ENCODE results near the gene PSMF1. TPM values are rescaled to one million over a fixed set of nuclear protein-coding genes. Genes with fewer than 3 reads are reported as not detected.

The PSMF1 gene
- total RNA-seq, 1 experiment from 2014 or later: 26.3 TPM

GRCh38 chr20:1125277-1125676 is 6.9 kb downstream of the PSMF1 start:
- DNase-seq: no peak
- no peak overlapping the region for H2AFZ ChIP-seq (ENCODE audit: low read length)
- H3K9me2 ChIP-seq (replicated peaks; ENCODE audit: insufficient read depth, low read length): no peaks in the 10 kb centered on the region
- H3K4me1 ChIP-seq (ENCODE audit: low read length): peaks cover 18% of the 10 kb centered on the region
- H3K9ac ChIP-seq (ENCODE audit: low read length): no peak overlapping the region
- no peak overlapping the region for H3K4me3 ChIP-seq (ENCODE audit: low read length)
- H3K79me2 ChIP-seq (ENCODE audit: low read length): peaks cover 72% of the 10 kb centered on the region
- H3K36me3 ChIP-seq (ENCODE audit: insufficient read depth, low read length): peaks cover 56% of the 10 kb centered on the region
- no peaks in the 10 kb centered on the region for H3K9me3 ChIP-seq (ENCODE audit: low read length)
- no peak overlapping the region for H3K4me2 ChIP-seq (ENCODE audit: low read depth, low read length, poor library complexity, severe bottlenecking)
- no peak overlapping the region for H3K27ac ChIP-seq (ENCODE audit: low read length)
- H3K27me3 ChIP-seq (ENCODE audit: low read length): no peaks in the 10 kb centered on the region
- H4K20me1 ChIP-seq (ENCODE audit: insufficient read depth, low read depth, low read length): no peaks in the 10 kb centered on the region

DNA sequence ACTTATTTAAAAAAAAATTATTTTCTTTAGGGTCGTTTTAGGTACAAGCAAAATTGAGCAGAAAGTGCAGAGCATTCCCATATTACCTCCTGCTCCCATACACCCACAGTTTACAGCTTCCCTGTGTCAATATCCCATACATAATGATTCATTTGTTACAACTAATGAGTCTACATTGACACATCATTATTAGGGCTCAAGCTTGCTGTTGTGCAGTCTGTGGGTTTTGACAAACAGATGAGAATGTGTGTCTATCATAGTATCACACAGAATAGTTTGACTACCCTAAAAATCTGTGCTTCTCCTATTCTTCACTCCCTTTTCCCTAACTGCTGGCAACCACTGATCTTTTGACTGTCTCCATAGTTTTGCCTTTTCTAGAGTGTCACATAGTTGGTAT is 9.4 kb downstream of the PSMF1 start:
- no peak overlapping the region for H3K4me2 ChIP-seq (ENCODE audit: low read depth, low read length, poor library complexity, severe bottlenecking)
- H2AFZ ChIP-seq (ENCODE audit: low read length): no peak overlapping the region
- no peaks in the 10 kb centered on the region for H3K9me2 ChIP-seq (replicated peaks; ENCODE audit: insufficient read depth, low read length)
- no peaks in the 10 kb centered on the region for H4K20me1 ChIP-seq (ENCODE audit: insufficient read depth, low read depth, low read length)
- H3K27ac ChIP-seq (ENCODE audit: low read length): no peak overlapping the region
- H3K27me3 ChIP-seq (ENCODE audit: low read length): no peaks in the 10 kb centered on the region
- no peak for DNase-seq
- no peaks in the 10 kb centered on the region for H3K4me1 ChIP-seq (ENCODE audit: low read length)
- H3K79me2 ChIP-seq (ENCODE audit: low read length): peaks cover 72% of the 10 kb centered on the region
- H3K9me3 ChIP-seq (ENCODE audit: low read length): no peaks in the 10 kb centered on the region
- H3K9ac ChIP-seq (ENCODE audit: low read length): no peak overlapping the region
- peaks cover 74% of the 10 kb centered on the region for H3K36me3 ChIP-seq (ENCODE audit: insufficient read depth, low read length)
- H3K4me3 ChIP-seq (ENCODE audit: low read length): no peak overlapping the region

GRCh38 chr20:1130058-1130694 is 11.8 kb downstream of the PSMF1 start:
- H3K4me2 ChIP-seq (ENCODE audit: low read depth, low read length, poor library complexity, severe bottlenecking): no peak overlapping the region
- no peak overlapping the region for H2AFZ ChIP-seq (ENCODE audit: low read length)
- H3K4me1 ChIP-seq (ENCODE audit: low read length): no peaks in the 10 kb centered on the region
- H3K27ac ChIP-seq (ENCODE audit: low read length): no peak overlapping the region
- H4K20me1 ChIP-seq (ENCODE audit: insufficient read depth, low read depth, low read length): no peaks in the 10 kb centered on the region
- H3K9me3 ChIP-seq (ENCODE audit: low read length): no peaks in the 10 kb centered on the region
- peaks cover 70% of the 10 kb centered on the region for H3K79me2 ChIP-seq (ENCODE audit: low read length)
- peaks cover 76% of the 10 kb centered on the region for H3K36me3 ChIP-seq (ENCODE audit: insufficient read depth, low read length)
- no peaks in the 10 kb centered on the region for H3K27me3 ChIP-seq (ENCODE audit: low read length)
- DNase-seq: no peak
- H3K4me3 ChIP-seq (ENCODE audit: low read length): no peak overlapping the region
- no peaks in the 10 kb centered on the region for H3K9me2 ChIP-seq (replicated peaks; ENCODE audit: insufficient read depth, low read length)
- H3K9ac ChIP-seq (ENCODE audit: low read length): no peak overlapping the region

DNA sequence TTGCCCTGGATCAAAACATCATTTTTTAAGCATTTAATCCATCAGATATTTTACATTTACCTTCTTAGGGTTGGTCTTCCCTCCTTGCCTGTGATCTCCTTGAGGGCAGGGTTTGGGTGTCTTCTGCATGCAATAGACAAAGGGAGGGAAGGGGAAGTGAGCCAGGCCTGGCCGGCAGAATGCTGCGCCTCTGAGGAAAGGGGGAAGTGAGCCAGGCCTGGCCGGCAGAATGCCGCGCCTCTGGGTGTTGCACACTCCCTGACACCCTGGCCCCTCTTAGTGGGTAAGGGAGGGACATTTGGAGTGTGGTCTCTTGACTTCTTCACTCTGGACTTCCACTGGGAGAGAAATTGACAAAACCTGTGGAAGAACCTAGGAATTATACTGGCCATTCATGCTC is 12.4 kb downstream of the PSMF1 start:
- H3K4me2 ChIP-seq (ENCODE audit: low read depth, low read length, poor library complexity, severe bottlenecking): no peak overlapping the region
- no peak overlapping the region for H3K9ac ChIP-seq (ENCODE audit: low read length)
- H4K20me1 ChIP-seq (ENCODE audit: insufficient read depth, low read depth, low read length): no peaks in the 10 kb centered on the region
- no peaks in the 10 kb centered on the region for H3K9me2 ChIP-seq (replicated peaks; ENCODE audit: insufficient read depth, low read length)
- DNase-seq: no peak
- peaks cover 69% of the 10 kb centered on the region for H3K79me2 ChIP-seq (ENCODE audit: low read length)
- no peak overlapping the region for H3K27ac ChIP-seq (ENCODE audit: low read length)
- no peak overlapping the region for H3K4me3 ChIP-seq (ENCODE audit: low read length)
- no peak overlapping the region for H2AFZ ChIP-seq (ENCODE audit: low read length)
- H3K9me3 ChIP-seq (ENCODE audit: low read length): no peaks in the 10 kb centered on the region
- no peaks in the 10 kb centered on the region for H3K27me3 ChIP-seq (ENCODE audit: low read length)
- peaks cover 76% of the 10 kb centered on the region for H3K36me3 ChIP-seq (ENCODE audit: insufficient read depth, low read length)
- H3K4me1 ChIP-seq (ENCODE audit: low read length): no peaks in the 10 kb centered on the region

DNA sequence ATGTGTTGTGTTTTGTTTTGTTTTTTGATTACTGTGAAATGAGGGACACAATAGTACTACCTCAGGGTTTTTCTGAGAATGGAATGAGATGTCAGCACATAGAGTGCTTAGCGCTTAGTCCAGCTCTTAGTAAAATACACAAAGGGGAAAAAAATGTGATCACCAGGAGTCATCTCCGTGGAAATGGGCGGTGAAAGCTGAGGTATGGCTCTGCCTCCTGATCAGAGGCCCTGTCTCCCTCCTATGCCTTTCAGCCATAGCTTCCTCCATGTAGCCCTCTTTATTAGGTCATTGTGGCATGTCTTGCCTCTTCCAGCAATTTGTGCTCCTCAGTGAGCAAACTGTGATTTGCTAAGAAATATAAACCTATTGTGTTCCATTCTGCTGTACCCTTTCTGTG is 13.0 kb downstream of the PSMF1 start:
- no peak overlapping the region for H3K9ac ChIP-seq (ENCODE audit: low read length)
- H3K9me3 ChIP-seq (ENCODE audit: low read length): no peaks in the 10 kb centered on the region
- H3K79me2 ChIP-seq (ENCODE audit: low read length): peaks cover 68% of the 10 kb centered on the region
- peaks cover 76% of the 10 kb centered on the region for H3K36me3 ChIP-seq (ENCODE audit: insufficient read depth, low read length)
- H4K20me1 ChIP-seq (ENCODE audit: insufficient read depth, low read depth, low read length): no peaks in the 10 kb centered on the region
- no peak overlapping the region for H3K27ac ChIP-seq (ENCODE audit: low read length)
- no peak for DNase-seq
- no peak overlapping the region for H2AFZ ChIP-seq (ENCODE audit: low read length)
- H3K27me3 ChIP-seq (ENCODE audit: low read length): no peaks in the 10 kb centered on the region
- H3K9me2 ChIP-seq (replicated peaks; ENCODE audit: insufficient read depth, low read length): no peaks in the 10 kb centered on the region
- no peaks in the 10 kb centered on the region for H3K4me1 ChIP-seq (ENCODE audit: low read length)
- H3K4me2 ChIP-seq (ENCODE audit: low read depth, low read length, poor library complexity, severe bottlenecking): no peak overlapping the region
- H3K4me3 ChIP-seq (ENCODE audit: low read length): no peak overlapping the region

DNA sequence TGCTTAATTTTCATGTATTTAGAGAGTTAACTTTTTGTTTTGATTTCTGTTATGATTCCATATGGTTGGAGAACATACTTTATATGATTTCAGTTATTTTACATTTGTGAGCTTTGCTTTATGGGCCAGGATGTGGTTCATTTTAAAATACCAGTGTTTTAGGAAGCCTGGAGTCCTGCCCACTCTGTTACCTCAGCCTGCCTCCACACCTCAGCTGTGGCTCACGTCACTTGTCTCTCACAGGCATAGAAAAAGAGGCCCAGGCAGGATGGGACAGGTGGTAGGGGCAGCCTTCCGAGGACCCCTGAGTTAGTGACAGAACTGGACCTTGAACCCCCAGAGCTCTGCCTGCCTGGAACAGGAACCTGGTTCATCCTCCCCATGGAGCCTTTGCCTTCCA is 16.0 kb downstream of the PSMF1 start:
- Histone ChIP-seq H3K4me1 (ENCODE audit: low read length) (no peaks in the 10 kb centered on the region), H3K9me2 (replicated peaks; ENCODE audit: insufficient read depth, low read length) (no peaks in the 10 kb centered on the region), H3K79me2 (ENCODE audit: low read length) (peaks cover 83% of the 10 kb centered on the region), H3K27ac (ENCODE audit: low read length) (no peak overlapping the region), H3K9me3 (ENCODE audit: low read length) (no peaks in the 10 kb centered on the region), H4K20me1 (ENCODE audit: insufficient read depth, low read depth, low read length) (no peaks in the 10 kb centered on the region), H3K4me3 (ENCODE audit: low read length) (no peak overlapping the region), H3K27me3 (ENCODE audit: low read length) (no peaks in the 10 kb centered on the region), H2AFZ (ENCODE audit: low read length) (no peak overlapping the region), H3K9ac (ENCODE audit: low read length) (no peak overlapping the region), H3K36me3 (ENCODE audit: insufficient read depth, low read length) (peaks cover 87% of the 10 kb centered on the region), H3K4me2 (ENCODE audit: low read depth, low read length, poor library complexity, severe bottlenecking) (no peak overlapping the region)
- DNase-seq: no peak

DNA sequence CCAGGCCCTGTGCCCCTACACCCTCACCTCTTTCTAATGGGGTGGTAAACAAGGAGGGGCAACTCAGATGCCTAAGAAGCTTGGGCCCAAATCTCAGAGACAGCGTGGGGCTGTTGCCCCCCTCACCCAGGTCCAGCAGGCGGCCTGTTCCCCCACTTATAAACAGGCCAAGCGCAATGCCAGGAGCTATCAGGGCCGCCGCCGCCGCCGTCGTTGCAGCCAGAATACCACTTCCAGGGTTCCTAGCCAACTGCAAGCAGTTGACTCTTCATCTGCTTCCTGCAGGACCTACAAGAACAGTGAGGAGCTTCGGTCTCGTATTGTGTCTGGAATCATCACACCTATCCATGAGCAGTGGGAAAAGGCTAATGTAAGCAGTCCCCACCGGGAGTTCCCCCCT is 16.4 kb downstream of the PSMF1 start:
- no peaks in the 10 kb centered on the region for H3K27me3 ChIP-seq (ENCODE audit: low read length)
- H3K9me2 ChIP-seq (replicated peaks; ENCODE audit: insufficient read depth, low read length): no peaks in the 10 kb centered on the region
- H2AFZ ChIP-seq (ENCODE audit: low read length): no peak overlapping the region
- no peaks in the 10 kb centered on the region for H3K9me3 ChIP-seq (ENCODE audit: low read length)
- H3K4me2 ChIP-seq (ENCODE audit: low read depth, low read length, poor library complexity, severe bottlenecking): no peak overlapping the region
- H3K9ac ChIP-seq (ENCODE audit: low read length): no peak overlapping the region
- no peaks in the 10 kb centered on the region for H4K20me1 ChIP-seq (ENCODE audit: insufficient read depth, low read depth, low read length)
- no peak overlapping the region for H3K4me3 ChIP-seq (ENCODE audit: low read length)
- peaks cover 79% of the 10 kb centered on the region for H3K79me2 ChIP-seq (ENCODE audit: low read length)
- H3K4me1 ChIP-seq (ENCODE audit: low read length): no peaks in the 10 kb centered on the region
- H3K36me3 ChIP-seq (ENCODE audit: insufficient read depth, low read length): peaks cover 83% of the 10 kb centered on the region
- no peak for DNase-seq
- H3K27ac ChIP-seq (ENCODE audit: low read length): no peak overlapping the region

DNA sequence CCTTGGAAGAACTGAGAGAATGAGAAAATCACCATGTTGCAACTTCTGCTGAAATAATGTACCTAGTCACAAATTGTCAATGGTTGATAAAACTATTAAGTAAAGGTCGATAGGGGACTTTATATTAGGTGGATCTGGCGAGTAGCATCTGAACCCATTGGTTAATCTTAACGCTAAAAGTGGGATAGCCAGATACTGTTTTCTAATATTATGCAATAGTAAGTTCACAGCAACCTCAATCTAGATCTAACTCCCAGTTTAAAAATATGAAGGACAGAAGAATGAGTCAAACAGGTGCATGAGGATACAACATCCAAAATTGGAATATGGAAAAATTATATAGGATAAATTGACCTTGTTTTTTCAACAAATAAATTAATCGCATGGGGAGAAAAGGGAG is 18.8 kb downstream of the PSMF1 start:
- Histone ChIP-seq H3K4me3 (ENCODE audit: low read length) (no peak overlapping the region), H3K79me2 (ENCODE audit: low read length) (peaks cover 79% of the 10 kb centered on the region), H3K36me3 (ENCODE audit: insufficient read depth, low read length) (peaks cover 81% of the 10 kb centered on the region), H3K9ac (ENCODE audit: low read length) (no peak overlapping the region), H3K4me1 (ENCODE audit: low read length) (no peaks in the 10 kb centered on the region), H3K9me2 (replicated peaks; ENCODE audit: insufficient read depth, low read length) (no peaks in the 10 kb centered on the region), H2AFZ (ENCODE audit: low read length) (no peak overlapping the region), H3K4me2 (ENCODE audit: low read depth, low read length, poor library complexity, severe bottlenecking) (no peak overlapping the region), H3K27me3 (ENCODE audit: low read length) (no peaks in the 10 kb centered on the region), H4K20me1 (ENCODE audit: insufficient read depth, low read depth, low read length) (no peaks in the 10 kb centered on the region), H3K27ac (ENCODE audit: low read length) (no peak overlapping the region), H3K9me3 (ENCODE audit: low read length) (no peaks in the 10 kb centered on the region)
- DNase-seq: no peak
